GM18508 (cell line): ENCODE data around the gene TENM4.

Experiments used
- ATAC-seq: cut with Tn5 transposase; IDR thresholded peaks from one replicate; pipeline ENCODE4 v1.9.1; 2021; ENCODE audit warnings: moderate number of reproducible peaks; ENCODE audit not compliant: insufficient read depth, unreplicated experiment

Gene TENM4

DNA sequence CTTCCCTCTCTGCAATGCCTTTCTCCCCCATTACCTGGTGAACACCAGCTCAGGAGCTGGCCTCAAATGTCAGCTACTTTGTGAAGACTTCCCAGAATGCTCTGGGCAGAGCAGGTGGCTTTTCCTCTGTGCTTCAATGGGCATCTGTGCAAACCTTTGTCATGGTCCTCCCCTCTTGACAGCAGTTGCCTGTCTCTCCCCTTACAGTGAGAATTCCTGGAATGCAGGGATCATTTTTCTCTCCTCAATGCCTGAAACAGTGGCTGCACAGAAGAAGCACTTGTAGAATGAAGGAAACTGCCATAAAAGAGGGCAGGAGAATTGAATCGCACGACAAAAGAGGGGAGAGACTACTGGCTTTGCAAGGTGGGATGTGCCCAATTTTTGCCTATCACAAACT, 773.4 kb downstream of the TENM4 start:
- ATAC-seq = no peak

DNA sequence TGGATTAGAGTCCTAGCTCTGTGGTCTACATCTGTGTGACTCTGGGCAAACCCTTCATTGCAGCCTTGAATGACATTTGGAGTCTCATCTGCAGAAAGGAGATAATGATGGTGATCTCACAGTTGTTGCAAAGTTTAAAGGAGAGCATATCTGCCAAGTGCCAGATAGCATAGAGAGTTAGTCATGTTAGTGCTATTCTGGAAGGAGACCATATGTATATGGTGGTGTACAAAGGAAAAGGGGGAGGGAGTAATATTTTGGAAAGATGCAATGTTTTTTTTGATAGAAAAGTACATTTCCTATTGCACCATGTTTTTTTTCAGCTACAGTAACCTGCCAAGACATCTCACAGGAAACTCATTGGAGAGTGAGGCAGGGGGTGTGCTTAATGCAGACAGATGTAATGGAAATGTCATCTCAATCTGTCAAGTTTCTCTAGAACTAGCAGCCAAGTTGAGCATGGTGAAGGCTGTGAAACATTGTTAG, 774.1 kb downstream of the TENM4 start:
- no peak for ATAC-seq

DNA sequence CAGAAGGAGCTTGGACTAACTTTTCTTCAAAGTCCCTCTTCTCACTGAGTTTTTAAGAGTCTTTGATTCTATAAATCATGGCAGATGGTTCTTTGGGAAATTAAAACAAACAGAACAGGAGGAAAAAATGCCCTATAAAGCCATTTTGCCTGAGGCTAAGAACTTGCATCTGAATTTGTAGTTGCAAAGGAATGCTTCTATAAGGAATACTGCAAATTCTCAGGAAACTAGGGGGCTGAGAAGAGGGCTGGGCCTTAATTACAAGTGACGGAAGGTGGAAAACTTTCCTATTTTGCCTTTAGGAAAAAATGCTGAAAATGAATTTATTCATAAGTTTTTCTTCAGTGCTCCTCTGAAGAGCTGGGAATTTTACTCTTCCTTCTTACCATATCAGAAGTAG, 776.2 kb downstream of the TENM4 start:
- ATAC-seq = no peak

DNA sequence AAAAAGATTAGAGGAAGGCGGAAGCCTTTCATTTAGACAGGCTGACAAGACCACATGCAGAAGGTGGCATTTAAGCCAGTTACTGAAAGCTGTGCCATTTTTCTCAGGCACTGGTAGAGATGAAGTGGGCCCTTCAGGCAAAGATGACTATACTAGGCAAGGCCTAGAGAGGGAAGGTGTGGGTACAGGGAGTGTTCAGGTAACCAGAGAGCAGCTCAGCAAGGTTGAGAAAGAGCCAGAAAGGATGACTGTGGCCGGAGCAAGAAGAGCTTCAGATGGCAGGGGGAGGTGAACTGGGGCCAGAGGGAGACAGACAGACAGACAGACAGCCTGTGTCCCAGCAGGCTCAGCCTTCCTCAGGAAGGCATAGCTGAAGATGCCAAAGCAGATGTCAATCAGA, 778.0 kb downstream of the TENM4 start:
- no peak for ATAC-seq

DNA sequence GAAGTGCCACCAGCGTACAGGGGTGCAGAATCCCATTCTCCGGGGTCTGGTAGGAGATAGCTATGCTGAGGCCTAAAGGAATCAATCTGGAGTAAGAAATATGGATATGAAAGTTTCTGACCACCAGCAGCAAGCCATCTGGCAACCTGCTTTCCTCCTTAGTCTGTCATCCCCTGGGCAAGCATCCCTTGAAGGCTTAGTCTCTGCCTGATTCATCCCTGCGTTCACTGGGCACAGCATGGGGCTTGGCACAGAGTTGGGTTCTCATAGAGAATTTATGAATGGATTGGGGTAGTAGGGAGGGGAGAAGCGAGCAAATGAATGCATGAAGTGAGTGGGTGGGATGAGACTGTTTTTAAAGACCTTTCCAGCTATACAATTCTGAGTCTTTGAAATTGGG, 780.4 kb downstream of the TENM4 start:
- no peak for ATAC-seq

DNA sequence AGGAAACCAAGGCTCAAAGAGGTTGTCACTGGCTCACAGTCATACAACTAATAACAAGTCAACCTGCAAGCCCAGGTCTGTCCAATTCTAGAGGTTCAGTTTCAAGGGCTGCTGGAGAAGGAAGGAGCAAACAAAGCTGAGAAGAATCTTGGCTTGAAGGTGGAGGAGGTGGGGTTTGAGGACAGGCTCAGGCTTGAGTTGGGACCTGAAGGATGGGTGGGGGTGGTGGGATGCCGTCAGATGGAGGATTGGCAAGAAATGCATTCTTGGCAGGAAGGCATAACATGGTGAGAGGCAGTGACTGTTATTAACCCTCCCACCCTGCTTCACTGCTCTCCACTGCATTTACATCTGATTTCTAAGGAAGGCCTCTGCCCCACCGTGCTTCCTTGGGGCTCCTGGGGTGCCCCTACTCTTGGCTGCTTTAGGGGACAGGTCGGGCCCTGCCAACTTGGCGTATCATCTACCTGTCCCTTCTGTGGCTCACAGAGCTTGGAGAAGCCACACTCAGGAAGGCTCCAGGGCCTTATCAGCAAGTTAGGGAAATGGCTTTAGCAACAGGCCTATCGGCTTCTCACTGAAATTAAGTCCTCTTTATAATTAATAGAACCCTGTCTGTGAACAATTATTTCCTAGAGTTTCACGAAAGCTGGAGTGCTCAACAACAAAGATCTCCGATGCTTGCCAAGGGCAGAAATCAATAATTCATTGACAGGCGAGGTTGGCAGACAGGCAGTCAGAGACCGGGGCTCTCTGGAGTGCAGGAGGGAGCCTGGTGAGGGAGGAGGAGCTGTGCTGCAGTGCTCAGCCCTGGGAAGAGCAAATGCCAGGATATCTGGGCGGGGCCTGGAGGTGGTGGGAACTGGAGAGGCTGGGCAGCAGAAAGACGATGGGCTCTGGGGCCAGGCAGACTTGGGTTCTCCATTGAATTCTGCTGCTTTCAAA, 781.2 kb downstream of the TENM4 start:
- no peak for ATAC-seq

DNA sequence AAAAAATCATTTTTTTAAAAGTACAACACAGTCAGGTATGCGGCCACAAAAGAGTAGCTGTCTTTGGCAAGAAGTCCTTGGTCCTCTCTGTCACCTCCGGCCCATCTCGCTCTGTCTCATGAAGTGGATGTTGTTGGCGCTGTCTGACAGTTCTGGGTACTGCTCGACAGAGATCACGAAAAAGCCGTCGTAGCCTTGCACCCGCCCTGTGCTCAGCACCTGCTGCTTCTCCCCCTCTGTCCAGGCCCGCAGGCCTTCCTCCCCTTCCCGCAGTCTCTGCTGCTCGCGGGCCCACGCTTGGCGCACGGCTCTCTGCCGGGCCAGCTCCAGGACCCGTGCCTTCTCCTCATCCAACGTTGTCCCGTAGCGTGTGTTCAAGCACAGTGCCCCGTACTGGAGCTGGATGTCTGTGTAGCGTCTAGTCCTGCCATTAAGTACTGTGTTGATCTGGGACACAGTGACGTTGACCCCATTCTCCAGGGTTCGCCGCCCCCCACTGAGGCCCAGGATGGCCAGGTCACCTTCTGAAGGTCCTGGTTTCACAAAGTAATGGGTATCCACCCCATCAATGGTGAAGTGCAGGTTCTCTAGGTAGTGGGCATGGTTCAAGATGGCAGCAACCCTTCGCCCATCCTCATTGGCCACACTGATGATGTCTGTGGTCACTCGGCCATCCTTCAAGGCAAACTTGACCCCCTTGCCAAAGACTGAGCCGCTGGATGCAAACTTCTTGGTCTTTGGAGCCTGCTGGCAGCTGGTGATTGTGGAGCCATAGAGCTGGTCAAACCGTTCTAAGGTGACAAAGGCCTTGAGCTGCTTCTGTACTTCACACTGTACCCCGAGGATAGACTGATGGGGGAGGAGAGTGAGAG, 782.6 kb downstream of the TENM4 start:
- ATAC-seq = no peak

DNA sequence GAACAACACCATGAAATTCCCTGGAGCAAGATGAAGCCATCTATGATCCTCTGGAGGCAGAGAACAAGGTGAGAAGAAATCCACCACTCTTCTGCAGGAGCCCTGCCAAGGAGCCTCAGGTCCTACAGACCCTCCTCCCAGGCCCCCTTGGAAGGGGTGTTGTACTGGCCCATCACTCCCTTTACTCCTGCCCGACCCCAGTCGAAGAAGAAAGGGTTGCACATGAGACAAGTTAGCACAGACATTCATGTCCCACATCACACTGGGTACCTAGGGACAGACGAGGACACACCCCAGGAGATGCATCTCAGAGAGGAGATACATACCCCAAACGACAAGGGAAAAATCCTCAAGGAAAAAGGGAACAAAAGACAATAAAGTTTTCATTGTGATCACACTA, 783.4 kb downstream of the TENM4 start:
- no peak for ATAC-seq

DNA sequence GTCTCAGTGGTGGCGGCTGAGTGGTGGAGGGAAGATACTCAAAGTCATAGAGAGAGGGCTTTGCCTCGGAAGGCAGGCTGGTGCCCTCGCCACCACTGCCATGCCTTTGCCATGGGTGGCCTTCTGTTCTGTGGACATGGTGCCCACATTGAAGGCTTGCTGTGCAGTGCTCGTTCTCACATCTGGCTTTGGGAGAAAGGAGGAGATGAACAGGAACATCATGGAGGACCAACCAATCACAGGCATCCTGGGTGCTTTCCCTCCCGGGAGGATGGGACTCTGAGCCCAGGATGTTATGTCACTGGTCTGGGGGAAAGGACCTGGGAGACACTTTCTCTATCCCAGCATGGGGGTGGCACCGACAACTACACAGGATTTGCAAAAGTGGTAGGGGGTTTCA, 783.8 kb downstream of the TENM4 start:
- no peak for ATAC-seq

DNA sequence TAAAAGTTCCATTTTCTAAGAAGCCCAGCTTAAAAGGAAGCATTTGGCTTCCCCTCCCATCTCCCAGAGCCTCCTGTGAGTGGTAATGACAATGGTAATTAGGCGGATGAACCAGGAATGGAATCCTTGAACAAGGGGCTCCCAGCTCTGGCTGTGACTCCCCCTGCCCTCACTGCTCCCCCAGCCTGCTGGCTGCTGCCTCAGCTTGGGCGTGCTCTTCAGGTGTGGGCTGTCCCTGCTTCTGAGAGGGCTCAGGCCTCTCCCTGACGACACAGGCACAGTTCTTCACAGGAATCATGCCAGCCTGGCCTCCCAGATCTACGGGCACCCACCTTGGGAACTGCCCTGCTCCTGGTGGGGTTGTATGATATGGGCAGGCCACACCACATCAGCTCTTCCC, 784.5 kb downstream of the TENM4 start:
- ATAC-seq = no peak

DNA sequence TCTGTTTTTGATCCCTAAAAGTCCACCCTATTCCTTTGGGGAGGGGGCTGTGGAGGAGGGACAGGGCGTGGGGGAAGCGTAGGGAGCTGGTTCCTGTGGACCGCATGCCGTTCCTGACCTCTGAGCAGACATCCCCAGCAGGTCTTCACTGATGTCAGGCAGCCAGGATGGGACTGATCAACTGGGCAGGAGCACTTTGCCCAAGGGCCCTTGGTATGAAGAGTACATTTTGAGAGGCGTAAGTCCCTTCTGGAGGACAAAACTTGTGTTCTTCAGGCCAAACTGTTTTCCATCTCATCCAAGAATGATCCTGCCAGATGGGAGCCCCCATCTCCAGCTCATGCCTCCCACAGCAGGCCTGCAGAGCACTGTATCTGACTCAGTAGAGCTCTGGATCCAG, 785.3 kb downstream of the TENM4 start:
- no peak for ATAC-seq

DNA sequence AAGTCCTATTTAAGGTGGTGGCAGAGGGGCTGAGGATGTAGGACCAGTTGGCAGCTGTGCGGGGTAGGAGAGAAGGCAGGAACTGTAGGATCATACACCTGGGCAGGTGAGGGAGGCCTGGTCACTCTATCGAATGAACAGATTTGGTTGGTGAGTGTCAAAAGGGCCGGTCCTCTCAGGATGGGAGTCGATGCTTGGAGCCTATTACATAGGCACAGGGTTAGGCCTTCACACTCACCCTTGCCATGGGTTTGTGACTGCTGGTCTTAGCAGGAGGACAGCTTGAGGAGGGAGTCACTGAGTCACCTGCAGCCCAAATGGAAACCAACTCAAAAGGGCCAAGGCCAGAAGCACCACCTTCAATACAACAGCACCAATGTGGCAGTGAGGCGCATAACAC, 786.0 kb downstream of the TENM4 start:
- no peak for ATAC-seq

DNA sequence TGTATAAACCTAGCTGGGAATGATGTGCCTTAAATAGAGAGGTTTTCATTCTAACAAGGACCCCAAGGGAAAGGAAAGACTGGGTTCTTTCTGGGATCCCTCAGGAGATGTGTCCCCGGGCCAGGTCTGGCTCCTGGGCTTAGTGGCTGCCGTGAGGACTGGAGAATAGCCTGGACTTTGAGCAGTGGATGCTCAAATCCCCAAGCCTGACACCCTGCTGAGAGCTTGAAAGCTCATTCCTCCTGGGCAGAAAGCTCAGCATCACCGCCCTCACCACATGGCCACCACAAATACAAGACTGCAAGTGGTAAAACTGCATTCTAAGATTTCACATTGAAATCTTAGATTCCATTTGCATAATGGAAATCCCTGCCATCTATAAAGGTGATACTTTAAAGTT, 786.8 kb downstream of the TENM4 start:
- no peak for ATAC-seq

DNA sequence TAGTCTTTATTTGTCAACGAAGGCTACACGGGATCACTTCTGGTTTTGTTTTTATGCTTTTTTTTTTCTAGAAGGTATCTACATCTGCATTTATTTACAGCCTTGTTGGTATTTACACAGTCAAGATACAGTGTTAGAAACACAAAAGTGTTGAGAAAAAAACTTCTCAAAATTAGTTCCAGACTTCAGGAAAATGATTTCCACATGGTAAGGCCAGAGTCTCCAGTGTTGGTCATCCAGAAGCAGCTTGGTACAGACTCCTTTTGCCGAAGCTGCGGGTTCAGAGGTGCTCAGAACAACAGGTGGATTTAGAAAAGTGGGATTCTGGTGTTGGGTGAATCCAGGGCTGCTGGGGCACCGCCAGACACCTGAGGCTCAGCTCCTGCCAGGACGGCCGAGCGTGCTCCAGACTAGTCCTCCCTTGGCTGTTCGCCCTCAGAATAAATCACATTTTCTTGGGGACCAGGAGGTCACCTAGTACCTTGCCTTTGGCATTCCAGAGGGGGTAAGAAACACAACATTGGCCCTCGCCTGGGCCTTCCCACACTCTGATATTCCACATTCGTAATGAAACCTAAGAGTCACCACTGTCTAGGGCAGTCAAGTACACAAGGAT, 787.4 kb downstream of the TENM4 start:
- no peak for ATAC-seq

DNA sequence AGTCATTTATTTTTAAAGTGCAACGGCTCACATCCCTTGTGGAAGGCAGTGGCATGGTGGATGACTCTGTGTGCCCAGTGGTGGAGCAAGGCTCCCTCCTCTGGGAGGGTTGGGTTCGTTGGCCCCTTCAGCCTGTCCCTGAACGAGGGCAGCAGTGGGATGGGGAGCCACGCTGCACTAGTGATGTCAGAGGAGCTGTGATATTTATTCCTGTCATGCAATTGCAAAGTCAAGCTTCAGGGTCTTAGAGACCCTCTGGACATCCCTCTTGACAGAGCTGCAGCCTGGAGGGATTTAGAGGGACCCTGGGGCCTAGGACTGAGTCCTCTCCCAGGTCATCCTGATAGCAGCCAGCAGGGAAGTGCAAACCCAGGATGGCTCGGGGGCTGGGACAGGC, 788.0 kb downstream of the TENM4 start:
- ATAC-seq = no peak

DNA sequence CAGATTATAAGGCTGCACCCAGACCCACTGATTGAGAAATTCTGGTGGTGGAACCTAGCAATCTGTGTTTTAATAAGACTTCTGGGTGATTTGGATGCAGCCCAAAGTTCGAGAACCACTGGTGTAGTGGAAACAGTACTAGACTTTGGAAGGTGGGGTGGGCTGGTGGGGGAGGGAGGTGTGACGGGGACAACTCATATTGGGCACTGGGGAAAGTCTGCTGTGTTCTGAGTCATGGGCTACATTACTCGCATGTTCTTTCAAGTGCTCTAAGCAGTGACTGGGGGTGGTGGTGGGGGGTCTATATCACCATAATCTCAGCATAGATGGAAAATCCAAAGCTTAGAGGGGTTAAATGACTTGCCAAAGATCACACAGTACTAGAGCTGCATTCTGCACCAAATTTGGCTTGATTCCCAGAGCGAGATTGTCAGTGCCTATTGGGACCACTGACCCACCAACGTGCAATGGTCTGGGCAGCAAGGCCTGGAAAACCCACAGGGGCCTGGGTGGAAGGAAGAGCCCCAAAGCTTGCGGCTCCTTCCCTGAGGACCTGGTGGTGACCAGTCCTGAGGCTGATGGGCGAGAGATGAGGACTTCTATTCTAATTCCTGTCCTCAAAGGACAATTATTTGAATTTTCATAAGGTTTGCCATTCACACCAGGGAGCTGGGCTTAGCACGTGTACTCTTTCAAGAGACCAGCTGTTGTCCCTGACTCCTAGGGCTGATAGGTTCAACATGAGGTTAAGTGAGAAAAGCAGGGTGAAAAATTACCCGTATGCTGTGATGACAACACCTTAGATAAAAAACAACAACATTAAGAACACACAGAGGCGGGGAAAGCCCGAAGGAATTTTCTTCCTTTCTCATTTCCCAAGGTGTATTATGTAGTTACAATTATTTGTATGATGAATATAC, 788.6 kb downstream of the TENM4 start:
- no peak for ATAC-seq

DNA sequence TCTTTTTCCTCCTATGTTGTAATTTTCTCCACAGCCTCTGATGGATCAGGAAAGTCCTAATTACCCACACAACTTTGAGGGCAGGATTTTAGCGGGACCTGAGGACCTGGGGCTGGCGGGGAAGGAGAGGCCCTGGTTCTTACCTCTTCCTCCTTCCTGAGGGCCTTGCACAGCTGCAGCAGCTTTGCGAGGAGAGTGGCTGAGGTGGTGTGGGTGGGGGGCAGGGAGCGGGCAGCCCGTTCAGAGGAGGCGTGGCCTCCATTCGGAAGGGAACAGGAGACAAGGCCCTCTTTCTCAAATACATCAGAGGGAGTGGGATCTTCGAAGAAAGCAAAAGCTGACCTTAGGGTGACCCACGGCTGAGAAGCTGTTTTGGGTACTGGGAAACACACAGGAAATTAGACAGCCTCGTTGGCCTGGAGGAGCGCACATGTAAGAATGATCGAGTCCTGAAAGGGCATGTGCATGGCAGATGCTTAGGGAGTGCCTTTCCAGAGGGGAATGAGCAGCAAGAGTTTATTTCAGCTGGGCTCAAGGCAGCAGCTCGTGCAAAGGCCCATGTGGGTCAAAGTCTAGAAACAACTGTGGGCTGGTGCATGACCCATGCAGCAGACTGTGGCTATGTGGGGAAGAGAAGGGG, 789.6 kb downstream of the TENM4 start:
- ATAC-seq = no peak

DNA sequence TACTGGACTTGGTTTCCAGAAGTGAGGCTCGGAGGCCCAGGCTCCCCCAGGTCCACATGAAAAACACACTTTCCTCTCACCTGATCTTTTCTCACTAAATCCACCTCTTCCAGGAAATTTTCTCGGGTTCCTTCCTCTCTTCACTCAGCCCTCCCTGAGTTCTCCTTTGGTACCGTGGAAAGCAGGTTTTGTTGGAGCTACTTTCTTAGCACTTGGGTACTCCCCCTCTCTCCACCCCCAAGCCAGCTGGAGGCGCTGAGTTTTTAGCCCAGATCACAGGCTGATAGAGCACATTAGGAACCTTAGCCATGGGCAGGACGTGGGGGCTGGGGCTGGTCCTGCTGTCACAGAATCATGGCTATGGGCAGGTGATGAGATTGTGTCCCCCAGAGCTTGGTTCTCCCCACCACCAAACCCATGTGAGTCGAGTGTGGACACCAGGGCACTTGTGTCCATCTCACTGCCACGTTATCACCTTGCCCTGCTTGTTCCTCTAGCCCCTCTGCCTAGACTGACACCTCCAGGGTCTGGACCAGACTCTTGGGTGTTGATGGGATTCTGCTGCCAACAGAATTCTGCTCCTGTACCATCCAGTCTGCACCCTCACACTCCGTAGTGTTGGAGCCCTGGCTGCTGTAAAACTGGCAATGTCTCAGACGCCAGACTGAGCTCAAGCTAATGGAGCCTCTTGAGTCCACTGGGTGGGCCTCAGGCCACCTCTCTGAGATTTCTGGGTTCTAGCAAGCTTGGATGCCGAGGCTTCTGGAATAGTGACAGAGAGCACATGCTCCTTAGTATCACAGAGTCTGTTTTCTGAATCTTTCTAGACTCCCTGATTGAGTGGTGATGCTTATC, 791.2 kb downstream of the TENM4 start:
- no peak for ATAC-seq
